Measurements from ENCODE around the gene TMEM18.
"Not testable (repeated sequence)": the region's sequence is repeated elsewhere in the genome, so short reads cannot be mapped to it uniquely, and the experiment has no call there.

TMEM18 gene

DNA sequence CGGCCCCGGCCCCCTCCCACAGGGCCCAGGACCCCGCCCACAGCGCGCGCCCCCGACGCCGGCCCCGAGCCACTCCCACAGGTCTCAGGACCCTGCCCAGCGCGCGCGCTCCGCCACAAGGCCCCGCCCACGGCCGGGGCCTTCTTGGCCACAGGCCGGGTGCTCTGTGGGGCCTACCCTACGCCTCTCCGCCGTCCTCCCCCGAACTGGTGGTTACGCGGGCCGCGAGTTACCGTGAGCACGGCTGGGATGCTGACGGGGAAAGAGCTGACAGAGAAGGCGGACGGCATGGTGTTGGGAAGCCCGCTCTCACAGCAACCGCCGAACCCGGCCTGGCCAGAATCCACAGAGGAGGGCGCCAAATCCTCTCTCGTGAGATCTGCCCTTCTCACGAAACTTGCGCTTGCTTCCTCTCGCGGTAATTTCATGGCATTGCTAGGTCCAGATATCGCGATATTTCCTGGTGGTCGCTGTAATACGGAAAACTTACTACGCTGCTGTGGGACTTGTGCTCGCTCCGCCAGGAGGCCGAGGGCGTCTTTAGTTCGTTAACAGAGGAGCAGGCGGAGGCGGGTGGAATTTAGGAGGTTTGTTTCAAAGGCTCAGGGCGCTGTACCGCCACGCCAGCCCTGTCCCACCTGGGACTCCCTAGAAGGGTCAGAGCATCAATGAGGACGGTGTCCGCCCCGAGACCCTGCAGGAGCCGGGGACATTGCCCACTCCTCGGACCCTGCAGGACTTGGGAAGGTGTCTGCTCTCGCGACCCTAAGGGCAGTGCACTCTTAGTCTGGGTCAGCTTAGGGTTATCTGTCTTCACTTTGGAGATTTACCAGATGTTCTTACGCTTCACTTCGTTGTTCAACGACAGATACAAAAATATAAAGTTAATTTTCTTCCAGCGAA lies at the start of gene TMEM18:
Gene TMEM18 (minus strand): TSS at position 351 of the 903 bp plus-strand sequence. CDS start 61 bp downstream, at position 290.
- DNase-seq = peak; percentile 99

DNA sequence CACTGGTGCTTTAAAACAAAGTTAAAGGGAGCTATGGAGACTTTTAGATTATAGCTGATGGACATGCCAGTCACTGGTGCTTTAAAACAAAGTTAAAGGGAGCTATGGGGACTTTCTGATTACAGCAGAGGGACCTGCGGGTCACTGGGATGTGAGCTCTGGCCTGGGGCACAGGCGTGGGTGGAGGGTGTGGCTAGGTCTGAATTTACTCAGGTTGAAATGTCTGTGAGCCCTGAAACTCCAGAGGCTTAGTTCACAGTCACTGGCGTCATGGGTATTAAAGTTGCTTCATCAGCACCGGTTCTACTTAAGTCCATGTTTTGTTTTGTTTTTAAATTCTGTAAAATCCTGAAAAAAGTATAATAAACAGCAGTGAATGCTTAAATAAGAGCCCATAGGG lies 49.0 kb upstream of the TMEM18 start:
- no peak for DNase-seq

DNA sequence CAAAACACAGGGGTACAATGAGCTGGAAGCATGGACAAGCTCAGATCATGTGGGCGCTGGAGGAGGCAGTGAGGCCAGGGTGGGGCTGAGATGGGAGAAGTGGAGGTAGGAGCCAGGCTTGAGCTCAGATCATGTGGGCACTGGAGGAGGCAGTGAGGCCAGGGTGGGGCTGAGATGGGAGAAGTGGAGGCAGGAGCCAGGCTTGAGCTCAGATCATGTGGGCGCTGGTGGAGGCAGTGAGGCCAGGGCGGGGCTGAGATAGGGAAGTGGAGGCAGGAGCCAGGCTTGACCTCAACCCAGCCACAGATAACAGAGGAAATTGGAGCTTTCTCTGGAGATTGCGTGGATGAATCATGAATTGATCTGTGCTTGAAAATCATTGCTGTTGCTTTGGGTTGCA lies 48.3 kb upstream of the TMEM18 start:
- no peak for DNase-seq

DNA sequence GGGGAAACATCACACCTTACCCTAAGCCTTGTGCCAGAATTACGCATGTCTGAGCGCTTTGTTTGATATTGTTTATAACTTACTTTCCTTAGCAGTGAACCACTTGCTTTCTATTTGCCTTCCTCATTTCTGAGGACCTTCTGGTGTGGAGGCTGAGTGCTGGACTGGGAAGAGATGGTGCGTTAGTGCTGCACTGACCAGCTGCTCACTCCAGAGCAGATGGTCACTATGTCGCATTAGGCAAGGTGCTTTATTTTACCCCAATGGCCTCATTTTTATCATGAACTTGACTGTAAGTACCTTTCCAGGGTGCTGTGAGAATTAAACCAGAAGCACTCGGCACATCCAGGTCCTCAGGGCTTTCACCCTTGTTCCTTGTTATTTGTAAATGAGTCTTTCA lies 46.6 kb upstream of the TMEM18 start:
- no peak for DNase-seq

DNA sequence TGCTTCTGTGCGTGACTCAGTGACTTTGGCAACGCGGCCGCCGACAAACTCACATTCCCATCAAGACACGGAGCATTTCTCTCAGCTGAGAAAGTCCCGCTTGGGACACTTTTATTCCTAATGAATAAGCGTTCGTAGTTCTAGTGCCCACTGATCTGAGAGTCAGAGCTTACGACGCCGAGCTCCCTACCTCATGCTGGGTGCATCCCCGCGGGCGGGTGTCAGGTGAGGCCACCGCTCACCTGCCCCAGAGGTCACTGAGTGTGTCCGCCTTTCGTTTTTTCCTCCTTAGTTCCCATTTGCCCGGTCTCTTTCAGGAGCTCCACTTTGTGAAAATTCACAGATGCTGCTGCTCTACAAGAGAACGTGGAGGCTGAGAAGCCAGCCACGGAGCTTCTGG lies 43.6 kb upstream of the TMEM18 start:
- DNase-seq = no peak

DNA sequence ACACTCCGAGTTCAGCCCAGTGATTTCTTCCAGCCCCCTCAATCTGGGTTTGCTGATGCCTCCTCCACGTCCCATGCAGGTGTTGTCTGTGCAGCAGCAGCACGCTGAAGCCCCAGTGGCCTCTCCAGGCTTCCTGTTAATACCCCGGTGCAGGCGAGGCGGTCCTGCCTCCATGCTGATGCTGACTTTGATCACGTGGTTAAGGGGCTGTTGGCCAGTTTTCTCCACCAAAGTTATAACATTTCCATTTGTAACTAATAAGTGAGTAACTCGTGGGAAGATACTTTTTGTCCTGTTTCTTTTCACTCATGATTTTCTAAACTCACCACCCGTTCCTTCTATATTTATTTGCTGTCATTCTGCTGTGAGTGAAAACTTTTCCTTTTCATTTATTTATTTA lies 42.5 kb upstream of the TMEM18 start:
- no peak for DNase-seq

DNA sequence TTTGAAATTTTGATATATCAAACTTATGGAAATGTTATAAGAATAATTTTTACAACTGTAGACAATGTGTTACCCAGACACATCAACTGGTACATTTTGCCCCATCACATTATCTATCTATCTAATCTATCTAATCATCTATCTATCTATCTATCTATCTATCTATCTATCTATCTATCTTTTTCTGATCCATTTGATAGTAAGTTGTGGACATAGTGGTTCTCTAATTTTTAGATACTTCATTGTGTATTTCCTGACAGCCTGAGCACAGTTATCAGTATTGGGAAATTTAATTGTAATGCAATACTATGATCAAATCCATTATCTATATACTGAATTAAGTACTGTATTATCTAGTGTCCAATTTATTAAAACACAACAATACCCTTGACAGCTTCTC lies 42.0 kb upstream of the TMEM18 start:
- no peak for DNase-seq

DNA sequence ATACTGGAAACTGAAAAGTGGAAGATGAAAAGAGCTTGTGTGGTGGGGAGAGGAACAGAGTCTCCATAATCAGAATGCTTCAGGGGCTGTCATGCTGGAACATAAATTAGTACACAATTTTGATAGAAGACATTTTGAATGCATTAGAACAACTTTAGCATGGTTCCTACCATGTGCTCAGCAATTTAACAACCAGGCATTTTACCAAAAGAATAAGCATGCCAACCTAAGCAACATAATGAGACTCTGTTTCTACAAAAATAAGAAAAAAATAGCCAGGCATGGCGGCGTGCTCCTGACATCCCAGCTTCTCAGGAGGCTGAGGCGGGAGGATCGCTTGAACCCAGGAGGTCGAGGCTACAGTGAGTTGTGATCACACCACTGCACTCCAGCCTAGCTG lies 40.5 kb upstream of the TMEM18 start:
- DNase-seq = no peak

DNA sequence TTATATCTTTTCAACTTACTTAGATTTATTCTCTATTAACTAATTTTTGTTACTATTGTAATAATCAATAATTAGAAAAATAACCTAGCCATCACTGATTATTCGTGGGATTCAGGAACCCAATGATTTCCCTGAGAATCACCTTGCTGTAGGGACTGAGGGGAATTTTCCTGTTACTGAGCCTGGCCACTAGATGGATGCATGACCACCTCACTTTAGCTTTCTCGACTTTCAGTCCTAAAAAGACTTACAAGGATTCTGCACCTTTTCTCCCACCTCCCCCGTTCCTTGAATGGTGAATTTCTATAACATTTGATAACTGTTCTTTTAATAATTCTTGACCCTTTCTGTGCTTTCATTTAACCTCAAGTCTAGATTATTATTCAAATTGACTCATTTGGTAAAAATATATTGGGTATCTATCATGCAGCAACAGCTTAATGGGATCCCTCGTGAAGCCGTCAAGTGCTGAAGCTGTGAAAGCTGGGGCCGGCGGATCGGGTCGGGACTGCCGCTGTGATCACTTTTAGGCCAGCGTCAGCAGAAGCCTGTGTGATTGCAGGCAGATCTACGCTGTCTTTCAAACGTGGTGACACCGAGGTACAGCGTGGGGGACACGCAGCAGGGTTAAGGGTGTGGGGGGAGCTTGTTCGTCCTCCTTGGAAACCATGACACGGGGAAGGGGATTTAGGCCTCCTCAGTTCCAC lies 38.8 kb upstream of the TMEM18 start:
- DNase-seq = no peak

DNA sequence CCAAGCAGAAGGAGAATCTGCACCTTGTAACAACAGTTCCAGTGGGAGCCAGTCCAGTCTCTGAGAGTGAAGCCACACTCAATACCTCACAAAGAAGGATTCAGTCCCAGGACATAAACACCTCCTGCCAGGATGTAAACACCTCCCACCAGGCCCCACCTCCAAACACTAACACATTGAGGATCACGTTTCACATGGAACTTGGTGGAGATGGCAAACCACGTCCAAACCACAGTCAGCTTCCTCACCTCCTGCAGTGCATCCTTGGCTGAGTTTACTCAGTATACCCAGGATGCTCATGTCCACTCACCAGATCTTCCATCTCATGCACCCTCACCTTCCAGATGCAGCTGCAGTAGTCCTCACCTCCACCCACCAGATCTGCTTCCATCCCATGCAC lies 37.8 kb upstream of the TMEM18 start:
- no peak for DNase-seq

DNA sequence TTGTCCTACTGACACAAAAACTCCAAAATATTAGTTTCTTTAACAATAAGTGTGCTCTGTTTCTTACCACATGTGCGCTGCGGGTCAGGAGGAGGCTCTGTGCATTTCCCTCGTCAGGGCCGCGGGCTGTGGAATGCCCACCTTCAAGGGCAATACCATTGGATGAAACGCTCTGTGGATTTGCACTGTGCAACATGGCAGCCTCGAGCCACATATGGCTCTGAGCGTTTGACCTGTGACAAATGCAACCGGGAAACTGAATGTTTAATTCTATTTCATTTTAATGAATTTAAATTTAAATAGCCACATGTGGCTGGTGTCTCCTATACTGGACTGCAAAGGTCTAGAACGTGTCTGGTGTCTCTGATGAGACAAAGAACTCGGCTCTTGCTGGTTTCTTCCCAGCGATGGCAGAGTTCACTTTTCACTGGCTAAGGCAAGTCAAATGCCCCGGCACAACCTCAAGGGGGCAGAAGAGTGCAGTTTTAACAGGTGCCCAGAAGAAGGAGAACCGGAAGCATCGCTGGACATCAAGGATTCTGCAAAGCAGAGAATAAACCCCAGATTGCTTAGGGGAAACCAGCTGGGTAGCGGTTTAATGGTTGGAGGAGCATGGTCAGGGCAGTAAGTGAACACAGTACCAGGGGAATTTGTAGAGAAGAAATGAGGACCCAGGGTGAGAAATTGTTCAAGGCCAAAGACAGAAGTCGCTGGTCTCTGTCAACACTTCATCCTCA lies 37.0 kb upstream of the TMEM18 start:
- peak; percentile 33 for DNase-seq

DNA sequence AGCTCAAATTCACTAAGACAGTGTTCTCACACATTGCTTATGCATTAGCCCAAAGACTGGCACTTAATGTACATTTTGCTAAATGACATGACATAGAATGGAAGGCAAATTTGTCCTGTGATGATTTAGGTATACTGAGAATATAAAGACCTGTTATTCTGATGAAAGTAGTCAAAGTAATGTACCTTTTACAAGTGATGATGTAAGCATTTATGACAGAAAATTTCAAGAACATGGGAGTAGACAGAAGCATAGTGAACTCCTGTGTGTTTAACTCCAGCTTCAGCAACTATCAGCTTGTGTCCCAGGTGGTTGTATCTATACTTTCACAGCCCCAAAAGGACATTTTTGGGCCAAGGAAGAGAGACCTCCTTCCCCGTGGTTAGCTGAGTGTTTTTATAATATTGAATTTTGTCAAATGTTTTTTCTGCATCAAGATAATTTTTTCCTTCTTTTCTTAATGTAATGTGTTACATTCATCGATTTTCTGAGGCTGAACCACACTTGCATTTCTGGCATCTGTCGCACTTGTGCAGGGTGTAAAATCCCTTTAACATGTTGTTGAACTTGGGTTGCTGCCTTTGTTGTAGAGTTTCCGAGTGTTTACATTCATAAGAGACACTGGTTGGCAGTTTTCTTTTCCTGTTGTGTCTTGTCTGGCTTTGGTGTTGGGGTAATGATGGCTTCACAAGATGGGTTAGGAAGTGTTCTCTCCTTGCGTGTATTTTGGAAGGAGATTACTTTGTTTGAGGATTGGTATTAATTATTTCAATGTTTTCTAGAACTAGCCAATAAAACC lies 33.9 kb upstream of the TMEM18 start:
- DNase-seq = no peak

DNA sequence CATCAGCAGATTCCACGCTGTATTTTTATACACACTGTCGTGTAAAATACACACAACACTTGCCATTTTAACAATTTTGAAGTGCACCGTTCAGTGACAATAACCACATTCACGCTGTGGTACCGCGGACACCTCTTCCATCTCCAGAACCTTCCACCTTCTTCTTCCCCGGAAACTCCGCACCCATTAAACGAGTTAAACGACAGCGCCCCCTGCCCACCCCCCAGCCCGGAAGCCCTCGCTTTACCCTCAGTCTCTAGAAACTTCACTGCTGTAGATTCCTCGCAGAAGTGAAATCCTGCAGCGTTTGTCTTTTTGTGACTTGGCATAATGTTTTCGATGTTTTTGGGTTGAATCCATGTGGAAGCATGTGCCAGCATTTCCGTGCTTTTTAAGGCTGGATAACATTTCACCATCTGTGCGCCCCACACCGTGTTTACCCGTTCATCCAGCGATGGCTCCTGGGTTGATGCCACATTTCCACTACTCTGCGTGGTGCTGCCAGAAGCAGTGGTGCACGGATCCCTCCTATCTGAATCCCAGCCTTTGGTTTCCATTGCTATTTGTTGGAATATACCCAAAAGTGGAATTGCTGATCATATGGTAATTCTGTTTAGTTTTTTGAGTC lies 32.0 kb upstream of the TMEM18 start:
- peak; percentile 92 for DNase-seq

DNA sequence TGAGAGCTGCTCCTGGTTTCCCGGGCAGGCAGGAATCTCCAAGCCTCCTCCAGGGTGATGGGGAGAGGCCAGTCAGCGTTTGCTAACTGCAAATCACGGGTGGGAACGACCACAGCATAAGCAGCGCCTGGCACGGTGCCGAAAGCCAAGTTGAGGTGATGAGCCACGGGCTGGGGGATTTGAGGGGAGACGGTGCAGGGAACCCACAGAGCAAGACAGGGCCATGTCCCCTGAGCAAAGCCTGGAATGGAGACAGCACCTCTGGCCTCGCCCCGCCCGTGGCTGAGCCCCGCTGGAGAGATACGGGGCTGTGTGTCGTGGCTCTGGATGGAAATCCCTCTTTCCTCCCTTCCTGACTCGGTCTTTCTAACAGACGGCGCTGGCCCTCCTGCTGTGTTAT lies 31.5 kb upstream of the TMEM18 start:
- no peak for DNase-seq

DNA sequence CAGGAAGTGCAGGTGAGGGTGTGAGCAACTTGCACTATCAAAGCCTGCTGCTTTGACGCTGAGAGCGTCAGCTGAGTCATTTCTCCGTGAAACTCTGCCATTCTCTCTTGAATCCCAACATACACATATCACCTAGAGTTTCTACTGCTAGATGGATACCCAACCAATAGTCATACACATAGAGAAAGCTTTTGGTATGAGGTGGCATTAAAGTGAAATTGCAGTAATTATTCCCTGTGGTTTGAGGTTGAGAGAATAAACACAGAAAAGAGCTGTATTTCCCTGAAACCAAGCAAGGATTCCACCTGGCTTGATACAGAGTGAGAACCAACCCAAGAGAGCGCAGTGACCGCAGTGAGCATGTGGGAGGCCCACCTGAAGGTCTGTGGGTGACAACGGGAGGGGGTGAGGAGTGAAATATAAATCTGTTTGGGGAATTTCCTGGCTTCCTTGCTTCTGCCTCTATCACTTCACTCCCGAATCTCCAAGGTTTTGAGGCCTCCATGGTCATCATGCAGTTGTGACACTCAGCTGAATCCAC lies 28.8 kb upstream of the TMEM18 start:
- DNase-seq = no peak

DNA sequence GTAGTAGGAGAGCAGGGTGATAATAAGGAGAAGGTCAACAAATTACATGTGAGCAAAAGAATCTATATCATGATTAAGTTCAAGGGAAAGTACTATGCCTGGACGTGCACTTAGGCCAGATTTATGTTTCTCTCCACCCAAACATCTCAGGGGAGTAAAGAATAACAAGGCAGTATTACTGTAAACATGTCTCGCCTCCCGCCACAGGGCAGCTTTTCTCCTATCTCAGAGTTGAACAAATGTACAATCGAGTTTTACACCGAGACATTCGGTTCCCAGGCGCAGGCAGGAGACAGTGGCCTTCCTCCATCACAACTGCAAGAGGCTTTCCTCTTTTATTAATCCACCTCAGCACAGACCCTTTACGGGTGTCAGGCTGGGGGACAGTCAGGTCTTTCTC lies 25.6 kb upstream of the TMEM18 start:
- DNase-seq = not testable (repeated sequence)

DNA sequence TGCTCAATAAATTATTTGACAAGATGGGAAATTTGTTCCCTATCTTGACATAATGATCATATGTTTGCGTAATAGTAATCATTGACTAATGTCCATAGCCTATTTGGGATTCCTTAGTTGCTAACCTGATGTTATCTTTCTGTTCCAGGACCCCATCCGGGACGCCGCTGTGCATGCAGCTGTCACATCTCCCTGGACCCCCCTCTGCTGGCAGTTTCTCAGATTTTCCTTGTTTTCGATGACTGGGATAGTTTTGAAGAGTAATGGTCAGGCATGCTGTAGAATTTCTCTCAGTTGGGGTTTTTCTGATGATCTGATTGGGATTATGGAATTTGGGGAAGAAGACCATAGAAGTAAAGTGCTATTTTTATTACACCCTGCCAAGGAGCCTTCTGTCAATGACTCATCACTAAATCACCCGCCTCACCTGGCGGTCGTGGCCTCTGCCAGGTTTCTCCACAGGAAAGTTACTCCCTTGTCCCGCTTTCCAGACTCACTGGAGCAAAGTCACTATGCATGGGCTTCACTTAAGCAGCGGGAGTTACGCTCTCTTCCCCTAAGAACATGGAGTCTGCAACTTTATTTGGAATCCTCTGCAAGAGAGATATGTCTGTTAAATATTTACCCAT lies 19.9 kb upstream of the TMEM18 start:
- DNase-seq = no peak

DNA sequence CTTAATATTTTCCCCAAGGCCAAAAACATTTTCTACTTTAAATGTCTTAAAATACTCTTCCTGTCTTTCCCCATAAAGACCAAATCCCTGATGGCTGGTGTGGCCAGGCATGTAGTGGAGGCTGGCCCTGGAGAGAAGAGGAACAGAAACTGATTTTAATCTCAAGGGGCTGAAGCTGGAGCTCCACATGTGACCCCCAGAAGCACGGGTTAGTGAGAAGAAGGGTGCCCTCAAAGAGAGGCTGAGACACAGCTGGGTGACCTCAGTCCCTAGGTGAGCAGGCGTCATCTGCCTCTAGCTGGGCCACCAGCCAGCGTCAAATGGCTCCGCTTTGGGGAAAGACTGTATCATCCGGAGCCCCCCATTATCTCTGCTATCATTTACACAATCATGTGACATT lies 19.3 kb upstream of the TMEM18 start:
- DNase-seq = no peak

DNA sequence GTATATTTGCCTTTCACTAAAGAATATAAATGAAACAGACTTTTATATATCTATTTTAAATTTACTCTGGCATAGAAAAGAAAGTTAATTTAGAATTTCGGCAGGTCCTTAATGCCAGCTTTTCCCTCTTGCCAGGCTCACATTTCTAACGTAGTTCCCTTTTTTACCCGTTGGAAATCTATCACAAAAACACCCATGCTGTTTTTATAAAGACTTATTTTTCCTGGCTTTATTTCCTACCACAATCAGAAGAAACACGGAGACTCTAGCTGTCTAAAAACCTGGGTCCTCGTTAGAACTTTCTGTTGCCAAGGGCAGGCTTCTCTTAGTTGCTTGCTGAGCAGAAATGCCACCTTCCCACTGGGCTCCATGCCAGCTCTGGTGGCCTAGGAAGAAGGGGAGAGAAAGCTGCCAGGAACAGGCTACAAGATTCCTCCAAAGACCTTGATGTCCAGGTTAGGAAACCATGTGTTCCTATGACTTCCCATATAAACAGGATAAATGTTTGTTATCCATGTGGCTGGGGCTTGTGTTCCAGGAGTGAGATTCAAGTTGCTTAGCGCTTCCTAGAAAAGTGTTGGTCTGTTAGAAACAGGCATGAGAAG lies 17.8 kb upstream of the TMEM18 start:
- no peak for DNase-seq

DNA sequence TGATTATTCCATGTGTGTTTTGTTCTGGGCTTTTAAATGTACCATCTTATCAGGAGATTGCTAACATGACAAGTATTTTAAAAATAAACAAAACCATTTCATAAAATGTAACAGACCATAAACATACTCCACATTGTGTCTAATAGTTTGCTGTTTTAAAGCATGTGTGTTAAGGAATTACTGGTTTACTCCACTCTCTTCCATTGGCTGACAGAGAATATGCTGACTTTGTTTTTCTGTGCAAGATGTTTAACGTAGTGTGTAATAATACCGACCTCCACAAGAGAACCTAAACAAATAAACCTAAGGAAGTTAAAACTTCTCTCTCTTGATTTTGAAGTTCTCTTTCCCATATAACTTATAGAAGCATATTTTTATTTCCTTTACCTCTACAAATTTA lies 17.0 kb upstream of the TMEM18 start:
- no peak for DNase-seq

DNA sequence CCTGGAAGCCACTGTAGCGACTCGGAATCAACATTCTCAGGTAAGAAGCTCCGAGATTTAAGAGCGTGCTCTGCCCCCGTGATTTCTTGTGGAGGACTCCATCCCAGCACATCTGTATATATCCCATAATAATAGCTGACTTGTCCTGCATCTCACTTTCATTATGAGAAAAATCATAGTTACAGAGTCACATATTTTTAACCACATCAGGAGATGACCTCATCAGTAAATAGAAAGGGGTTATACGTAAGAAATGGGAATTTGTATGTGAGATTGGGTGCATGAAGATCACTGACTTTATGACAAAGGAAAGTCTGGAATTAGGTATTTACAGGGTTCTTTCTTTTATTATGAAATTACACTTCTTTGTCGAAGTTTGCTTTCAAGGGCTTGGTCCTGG lies 16.4 kb upstream of the TMEM18 start:
- DNase-seq = no peak
